GM20000 (cell line): ENCODE data around the gene CTNNAL1.
A peak's percentile ranks its signal among the peaks of the same experiment; 100 is the strongest.

Experiments
- DNase-seq: peaks from one replicate; pipeline ENCODE4 v3.0.0; 2012; ENCODE audit warnings: low spot score
- TF ChIP-seq, protein P1 (sequence below): IDR thresholded peaks from 2 replicates; pipeline ENCODE4 v1.5.1; 2012; ENCODE audit warnings: mild to moderate bottlenecking, control low read depth; ENCODE audit errors: extremely low read depth, missing control alignments

CTNNAL1 gene

GRCh38 chr9:108951578-108951977 is 61.7 kb downstream of the CTNNAL1 start:
- TF ChIP-seq, protein P1, sequence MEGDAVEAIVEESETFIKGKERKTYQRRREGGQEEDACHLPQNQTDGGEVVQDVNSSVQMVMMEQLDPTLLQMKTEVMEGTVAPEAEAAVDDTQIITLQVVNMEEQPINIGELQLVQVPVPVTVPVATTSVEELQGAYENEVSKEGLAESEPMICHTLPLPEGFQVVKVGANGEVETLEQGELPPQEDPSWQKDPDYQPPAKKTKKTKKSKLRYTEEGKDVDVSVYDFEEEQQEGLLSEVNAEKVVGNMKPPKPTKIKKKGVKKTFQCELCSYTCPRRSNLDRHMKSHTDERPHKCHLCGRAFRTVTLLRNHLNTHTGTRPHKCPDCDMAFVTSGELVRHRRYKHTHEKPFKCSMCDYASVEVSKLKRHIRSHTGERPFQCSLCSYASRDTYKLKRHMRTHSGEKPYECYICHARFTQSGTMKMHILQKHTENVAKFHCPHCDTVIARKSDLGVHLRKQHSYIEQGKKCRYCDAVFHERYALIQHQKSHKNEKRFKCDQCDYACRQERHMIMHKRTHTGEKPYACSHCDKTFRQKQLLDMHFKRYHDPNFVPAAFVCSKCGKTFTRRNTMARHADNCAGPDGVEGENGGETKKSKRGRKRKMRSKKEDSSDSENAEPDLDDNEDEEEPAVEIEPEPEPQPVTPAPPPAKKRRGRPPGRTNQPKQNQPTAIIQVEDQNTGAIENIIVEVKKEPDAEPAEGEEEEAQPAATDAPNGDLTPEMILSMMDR: no peak
- no peak for DNase-seq

GRCh38 chr9:108950168-108950567 is 63.1 kb downstream of the CTNNAL1 start:
- TF ChIP-seq, protein P1: no peak
- no peak for DNase-seq

GRCh38 chr9:108939975-108940374 is 73.3 kb downstream of the CTNNAL1 start:
- DNase-seq: no peak
- TF ChIP-seq, protein P1: no peak

GRCh38 chr9:108937561-108938305 is 75.6 kb downstream of the CTNNAL1 start:
- DNase-seq: no peak
- TF ChIP-seq, protein P1: no peak

DNA sequence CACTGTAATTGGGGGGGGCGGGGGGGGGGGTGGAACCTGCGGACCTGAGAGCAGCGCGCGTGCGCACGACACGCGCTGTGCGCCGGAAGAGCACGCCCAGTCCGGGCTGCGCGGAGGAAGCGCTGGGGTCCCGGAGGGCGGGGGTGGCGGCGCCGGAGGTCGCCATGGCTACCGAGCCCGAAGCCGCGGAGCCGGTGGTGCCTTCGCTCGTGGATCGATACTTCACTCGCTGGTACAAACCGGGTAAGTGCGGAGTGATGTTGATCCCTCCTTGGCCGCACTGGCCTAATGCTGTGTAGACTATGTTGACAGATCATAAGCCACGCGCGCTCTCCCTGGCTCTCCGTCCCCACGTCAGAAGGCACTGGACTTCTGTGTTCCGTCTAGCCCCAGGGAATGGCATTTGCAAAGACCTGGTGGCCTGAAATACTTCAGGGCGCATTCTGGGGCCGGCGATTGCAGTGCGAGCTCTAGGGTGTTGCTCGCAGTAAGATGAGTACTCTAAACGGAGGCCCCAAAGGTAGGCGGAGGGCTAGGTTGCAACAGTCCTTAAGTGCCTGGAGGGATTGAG is 78.9 kb downstream of the CTNNAL1 start, which contains the start of gene ABITRAM:
TSS of gene ABITRAM (plus strand) at position 78 of the 571 bp plus-strand sequence. CDS start at position 165, 87 bp downstream.
- TF ChIP-seq, protein P1: no peak
- DNase-seq: peak; percentile 92

DNA sequence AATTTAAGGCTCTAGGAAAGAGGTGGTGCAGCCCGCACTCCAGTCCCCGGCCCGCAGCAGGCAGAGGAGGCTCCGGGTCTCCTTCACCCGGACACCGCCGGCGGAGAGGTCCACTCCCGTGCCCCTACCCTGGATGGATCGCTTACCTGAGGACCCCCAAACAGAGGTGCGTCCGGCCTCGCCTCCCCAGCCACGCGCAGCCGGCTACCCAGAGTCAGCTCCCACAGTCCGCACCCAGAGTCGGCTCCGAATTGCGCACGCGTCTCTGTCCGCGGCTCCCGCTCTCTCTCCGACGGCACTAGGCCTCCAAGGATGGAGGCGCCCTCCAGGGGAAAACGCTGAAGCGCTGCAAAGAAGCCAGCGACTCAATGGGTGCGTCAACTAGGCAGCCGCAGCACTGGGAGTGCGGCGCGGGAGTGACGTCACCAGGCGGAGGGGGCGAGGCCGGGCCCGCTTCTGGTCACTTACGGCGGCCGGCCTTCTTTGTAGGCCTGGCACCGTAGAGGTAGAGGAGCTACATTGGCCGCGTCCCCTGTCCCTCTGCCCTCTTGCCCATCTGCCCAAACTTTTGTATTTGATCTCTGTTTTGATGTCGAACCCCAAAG is 79.5 kb downstream of the CTNNAL1 start, which contains the start of gene ELP1:
TSS of gene ELP1 (minus strand) at position 407 of the 605 bp plus-strand sequence. CDS start 2,978 bp downstream, outside the sequence.
- DNase-seq: peak; percentile 91
- TF ChIP-seq, protein P1: peak; percentile 20

DNA sequence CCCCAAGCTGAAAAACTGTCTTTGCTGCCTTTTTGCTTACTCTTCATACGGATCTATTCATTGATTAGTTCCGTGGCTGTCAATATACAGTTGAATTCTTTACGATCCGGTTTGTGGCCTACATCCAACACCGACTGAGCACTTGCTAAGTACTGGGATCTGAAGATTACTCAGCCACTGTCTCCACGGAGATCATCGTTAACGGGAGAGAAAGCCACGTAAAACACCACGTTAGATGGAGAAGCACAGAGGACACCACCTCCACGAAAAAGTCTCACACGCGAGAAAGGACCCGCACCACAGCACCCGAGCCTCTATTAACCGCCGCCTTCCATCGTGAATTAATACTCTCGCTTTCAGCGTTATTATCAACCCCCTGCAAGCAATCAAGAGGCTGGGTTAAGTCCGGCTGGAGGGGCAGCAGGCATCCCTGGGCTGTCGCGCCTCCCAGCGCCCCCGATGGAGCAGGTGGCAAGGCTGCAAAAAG is 80.0 kb downstream of the CTNNAL1 start:
- TF ChIP-seq, protein P1: no peak
- DNase-seq: no peak
